ENCODE measurements around the gene PPL. TPM values are rescaled to one million over a fixed set of nuclear protein-coding genes. Genes with fewer than 3 reads are reported as not detected.

Gene PPL
- total RNA-seq, 1 experiment from 2014 or later = 0.04 TPM

DNA sequence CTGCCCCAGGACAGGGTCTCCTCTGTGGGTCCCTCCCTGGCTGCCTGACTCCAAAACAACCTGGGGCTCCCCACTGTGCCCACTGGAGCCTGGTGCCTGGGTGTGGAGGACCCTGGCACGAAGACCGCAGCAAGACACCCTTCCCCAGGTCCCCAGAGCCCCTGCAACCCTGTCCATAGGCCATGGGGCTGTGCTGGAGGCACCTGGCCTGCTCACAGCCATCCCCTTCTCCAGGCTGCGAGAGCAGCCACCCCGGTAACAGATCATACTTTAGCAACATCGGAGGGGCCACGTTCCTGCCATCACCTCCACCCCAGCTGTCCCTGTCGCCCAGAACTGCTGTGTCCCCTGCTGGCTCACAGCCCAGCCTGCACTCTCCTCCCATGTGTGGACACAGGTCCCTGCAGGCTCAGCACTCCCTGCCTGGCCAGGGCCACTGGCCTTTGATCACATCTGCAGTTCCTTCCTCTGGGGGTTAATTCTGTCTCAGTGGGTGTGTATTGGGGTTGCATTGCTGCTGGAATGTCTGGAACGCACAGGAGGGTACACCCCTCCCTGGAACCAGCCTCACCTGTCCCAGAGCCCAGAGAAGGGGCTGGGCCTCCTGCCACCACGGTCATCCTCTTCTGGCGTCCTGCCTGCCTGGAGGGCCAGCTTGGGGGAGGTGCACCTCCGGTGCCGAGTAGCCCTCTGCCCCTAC, 12.2 kb downstream of the PPL start:
- POLR2A ChIA-PET (ENCODE audit: low non-redundant PET) = no interaction called here
- Histone ChIP-seq H3K27me3 (replicated peaks; ENCODE audit: insufficient read depth, low read depth, low read length, poor library complexity) (no peaks in the 10 kb centered on the region), H3K4me1 (ENCODE audit: insufficient read depth, low read length, poor library complexity, severe bottlenecking) (no peaks in the 10 kb centered on the region), H3K4me3 (ENCODE audit: low read depth, low read length, poor library complexity, severe bottlenecking) (no peak overlapping the region), H3K36me3 (ENCODE audit: insufficient read depth, low read length, poor library complexity, severe bottlenecking) (no peaks in the 10 kb centered on the region), H3K27ac (ENCODE audit: low read depth, low read length, poor library complexity, severe bottlenecking) (no peak overlapping the region), H3K9me3 (ENCODE audit: low read depth, low read length, poor library complexity, severe bottlenecking) (peaks cover 6% of the 10 kb centered on the region)
- CTCF ChIA-PET = no interaction called here
- no peak for DNase-seq (ENCODE audit: low spot score)
- TF ChIP-seq, protein P1, sequence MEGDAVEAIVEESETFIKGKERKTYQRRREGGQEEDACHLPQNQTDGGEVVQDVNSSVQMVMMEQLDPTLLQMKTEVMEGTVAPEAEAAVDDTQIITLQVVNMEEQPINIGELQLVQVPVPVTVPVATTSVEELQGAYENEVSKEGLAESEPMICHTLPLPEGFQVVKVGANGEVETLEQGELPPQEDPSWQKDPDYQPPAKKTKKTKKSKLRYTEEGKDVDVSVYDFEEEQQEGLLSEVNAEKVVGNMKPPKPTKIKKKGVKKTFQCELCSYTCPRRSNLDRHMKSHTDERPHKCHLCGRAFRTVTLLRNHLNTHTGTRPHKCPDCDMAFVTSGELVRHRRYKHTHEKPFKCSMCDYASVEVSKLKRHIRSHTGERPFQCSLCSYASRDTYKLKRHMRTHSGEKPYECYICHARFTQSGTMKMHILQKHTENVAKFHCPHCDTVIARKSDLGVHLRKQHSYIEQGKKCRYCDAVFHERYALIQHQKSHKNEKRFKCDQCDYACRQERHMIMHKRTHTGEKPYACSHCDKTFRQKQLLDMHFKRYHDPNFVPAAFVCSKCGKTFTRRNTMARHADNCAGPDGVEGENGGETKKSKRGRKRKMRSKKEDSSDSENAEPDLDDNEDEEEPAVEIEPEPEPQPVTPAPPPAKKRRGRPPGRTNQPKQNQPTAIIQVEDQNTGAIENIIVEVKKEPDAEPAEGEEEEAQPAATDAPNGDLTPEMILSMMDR (conservative IDR thresholded peaks at IDR 0.05; ENCODE audit: low read depth, low read length) = no peak
- no peak for TF ChIP-seq EZH2 (IDR thresholded peaks at IDR 0.05; ENCODE audit: borderline replicate concordance, low read depth, low read length, poor library complexity, severe bottlenecking)
- BruUV-seq (replicated peaks) = no TSS peak
- intact Hi-C loops (cut with micrococcal nuclease; ENCODE audit: unreplicated experiment) = no loop called here

DNA sequence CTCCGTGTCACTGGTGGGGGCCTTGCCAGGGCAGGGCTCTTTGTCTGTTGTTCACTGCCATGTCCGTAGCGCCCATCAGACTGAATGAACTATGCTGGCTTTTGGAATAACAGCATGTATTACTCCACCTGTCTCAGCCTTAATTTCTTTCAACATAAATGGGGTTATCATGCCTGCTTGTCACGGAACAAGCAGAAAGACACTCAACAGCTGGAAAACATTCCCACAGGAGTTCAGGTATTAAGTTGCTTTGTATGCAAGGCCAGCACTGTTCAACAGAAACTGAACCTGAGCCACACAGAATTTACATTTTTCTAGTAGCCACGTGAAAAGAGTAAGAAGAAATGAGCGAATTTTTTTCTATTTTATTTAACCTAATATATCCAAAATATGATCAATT, 13.1 kb downstream of the PPL start:
- no peaks in the 10 kb centered on the region for H3K4me1 ChIP-seq (ENCODE audit: insufficient read depth, low read length, poor library complexity, severe bottlenecking)
- intact Hi-C loops (cut with micrococcal nuclease; ENCODE audit: unreplicated experiment) = no loop called here
- peaks cover 6% of the 10 kb centered on the region for H3K9me3 ChIP-seq (ENCODE audit: low read depth, low read length, poor library complexity, severe bottlenecking)
- ChIA-PET POLR2A (ENCODE audit: low non-redundant PET) (no interaction called here), CTCF (no interaction called here)
- no peak overlapping the region for H3K27ac ChIP-seq (ENCODE audit: low read depth, low read length, poor library complexity, severe bottlenecking)
- no peaks in the 10 kb centered on the region for H3K36me3 ChIP-seq (ENCODE audit: insufficient read depth, low read length, poor library complexity, severe bottlenecking)
- BruUV-seq (replicated peaks) = no TSS peak
- no peak overlapping the region for H3K4me3 ChIP-seq (ENCODE audit: low read depth, low read length, poor library complexity, severe bottlenecking)
- H3K27me3 ChIP-seq (replicated peaks; ENCODE audit: insufficient read depth, low read depth, low read length, poor library complexity) = no peaks in the 10 kb centered on the region
- TF ChIP-seq, protein P1 (conservative IDR thresholded peaks at IDR 0.05; ENCODE audit: low read depth, low read length) = no peak
- TF ChIP-seq EZH2 (IDR thresholded peaks at IDR 0.05; ENCODE audit: borderline replicate concordance, low read depth, low read length, poor library complexity, severe bottlenecking) = no peak
- DNase-seq (ENCODE audit: low spot score) = no peak

DNA sequence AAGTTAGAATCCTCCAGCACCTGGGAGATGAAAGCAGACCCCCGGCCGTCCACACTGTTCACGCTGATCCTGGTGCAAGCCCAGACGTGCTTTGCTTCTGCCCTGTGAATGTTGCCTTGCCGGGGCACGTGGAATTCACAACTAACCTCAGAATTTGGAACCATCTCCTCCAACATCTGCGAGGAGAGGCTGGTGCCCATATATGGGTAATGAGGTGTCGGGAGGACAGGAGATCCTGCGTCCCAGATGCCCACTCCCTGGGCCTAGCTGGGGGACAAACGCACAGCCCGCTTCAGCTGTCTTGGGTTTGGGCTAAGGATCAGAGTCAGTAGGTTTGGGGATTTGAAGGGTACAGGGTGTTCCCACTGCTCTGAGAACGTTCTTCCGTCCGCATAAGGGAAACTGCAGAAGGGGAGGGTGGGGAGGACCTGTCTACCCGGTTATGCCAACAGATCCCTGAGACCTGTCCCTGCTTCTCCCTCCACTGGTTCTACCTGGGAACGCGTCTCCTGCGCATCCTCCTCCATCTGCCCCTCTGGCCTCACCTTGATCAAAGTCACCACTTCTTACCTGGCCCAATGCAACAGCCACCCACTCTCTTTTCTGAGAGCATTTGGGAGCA, 14.1 kb downstream of the PPL start:
- no peaks in the 10 kb centered on the region for H3K4me1 ChIP-seq (ENCODE audit: insufficient read depth, low read length, poor library complexity, severe bottlenecking)
- BruUV-seq (replicated peaks) = no TSS peak
- H3K27ac ChIP-seq (ENCODE audit: low read depth, low read length, poor library complexity, severe bottlenecking) = no peak overlapping the region
- H3K36me3 ChIP-seq (ENCODE audit: insufficient read depth, low read length, poor library complexity, severe bottlenecking) = no peaks in the 10 kb centered on the region
- no peaks in the 10 kb centered on the region for H3K27me3 ChIP-seq (replicated peaks; ENCODE audit: insufficient read depth, low read depth, low read length, poor library complexity)
- no peak for DNase-seq (ENCODE audit: low spot score)
- no peak overlapping the region for H3K4me3 ChIP-seq (ENCODE audit: low read depth, low read length, poor library complexity, severe bottlenecking)
- TF ChIP-seq EZH2 (IDR thresholded peaks at IDR 0.05; ENCODE audit: borderline replicate concordance, low read depth, low read length, poor library complexity, severe bottlenecking) = no peak
- TF ChIP-seq, protein P1 (conservative IDR thresholded peaks at IDR 0.05; ENCODE audit: low read depth, low read length) = no peak
- H3K9me3 ChIP-seq (ENCODE audit: low read depth, low read length, poor library complexity, severe bottlenecking) = peaks cover 6% of the 10 kb centered on the region
- CTCF ChIA-PET = no interaction called here
- POLR2A ChIA-PET (ENCODE audit: low non-redundant PET) = no interaction called here
- intact Hi-C loops (cut with micrococcal nuclease; ENCODE audit: unreplicated experiment) = no loop called here
